Measurements from ENCODE around the gene FAM180A. TPM values are rescaled to one million over a fixed set of nuclear protein-coding genes. Genes with fewer than 3 reads are reported as not detected.
A peak's percentile ranks its signal among the peaks of the same experiment; 100 is the strongest.

FAM180A gene
- total and polyA plus RNA-seq, 2 of the 8 experiments (the other 6 are each of a cell fraction or from before 2014, with no cell fraction given): not detected

GRCh38 chr7:135744938-135745702 lies 3.5 kb downstream of the FAM180A start:
- no peaks in the 10 kb centered on the region for H3K27me3 ChIP-seq (replicated peaks in 1 of 4; ENCODE audit: control insufficient read depth in 3 of 4, extremely low read depth in 1 of 4, insufficient read depth in 3 of 4, low read length in 3 of 4)
- H3K4me1 ChIP-seq (replicated peaks in 1 of 4; ENCODE audit: control insufficient read depth in 3 of 4, insufficient read depth in 4 of 4, low read length in 3 of 4): no peaks in the 10 kb centered on the region; a peak in 1 of 7 replicates
- H4K91ac ChIP-seq (replicated peaks; ENCODE audit: insufficient read length, low read length): no peak overlapping the region
- FAIRE-seq (no peak), DNase-seq (ENCODE audit: low read depth in 1 of 2, low spot score in 2 of 2) (no peak)
- POLR2A ChIA-PET (ENCODE audit: partially characterized antibody): interaction anchor here (0.6 to 1.3 kb wide), 2 partner anchors 83 to 1361 kb away, joined by 3 to 4 read pairs; partner anchors contain the start of gene STMP1
- no peak overlapping the region for H3K27ac ChIP-seq (ENCODE audit: low read depth, low read length)
- H2BK5ac ChIP-seq (ENCODE audit: low read depth, low read length): no peak overlapping the region
- no peak overlapping the region for H3K23ac ChIP-seq (ENCODE audit: insufficient read length)
- H2BK20ac ChIP-seq (ENCODE audit: low read length): no peak overlapping the region
- no peaks in the 10 kb centered on the region for H3K36me3 ChIP-seq (ENCODE audit: control insufficient read depth in 2 of 4, insufficient read depth in 4 of 4, low read length in 3 of 4)
- no peak overlapping the region for H2AK5ac ChIP-seq (ENCODE audit: low read depth, low read length)
- no peak overlapping the region for H3K56ac ChIP-seq (replicated peaks; ENCODE audit: insufficient read length, low read depth, low read length)
- no peak overlapping the region for H3K4ac ChIP-seq (replicated peaks; ENCODE audit: insufficient read length, low read depth, low read length)
- peak overlapping the region; percentile 96; the same call in 1 of the 2 replicates for H2BK15ac ChIP-seq (ENCODE audit: low read length)
- no peak overlapping the region for H2AFZ ChIP-seq (ENCODE audit: low read length)
- H3K79me1 ChIP-seq (ENCODE audit: low read depth, low read length): no peaks in the 10 kb centered on the region
- H2BK12ac ChIP-seq (ENCODE audit: low read depth, low read length): no peak overlapping the region
- no peak overlapping the region for H3K4me3 ChIP-seq (ENCODE audit: extremely low read depth in 1 of 4, insufficient read depth in 2 of 4, low read depth in 3 of 4, low read length in 4 of 4)
- H4K5ac ChIP-seq (ENCODE audit: insufficient read length, low read depth, low read length): no peak overlapping the region
- no peak overlapping the region for H2BK120ac ChIP-seq (replicated peaks; ENCODE audit: low read depth, low read length)
- no peaks in the 10 kb centered on the region for H3K79me2 ChIP-seq (ENCODE audit: control insufficient read depth in 1 of 2, insufficient read depth in 2 of 2, low read length in 2 of 2)
- H4K8ac ChIP-seq (ENCODE audit: extremely low read depth, insufficient read depth, low read length): no peak overlapping the region
- no peaks in the 10 kb centered on the region for H4K20me1 ChIP-seq (replicated peaks in 1 of 2; ENCODE audit: control insufficient read depth in 1 of 2, insufficient read depth in 2 of 2, low read length in 2 of 2)
- WGBS, 2 experiments (ENCODE audit: extremely low coverage in 1 of 2, insufficient coverage in 1 of 2, insufficient read length in 1 of 2, insufficient replicate concordance in 2 of 2, low coverage in 1 of 2, low lambda C conversion rate in 2 of 2, missing lambda C conversion rate in 1 of 2): 92% methylated on average over 8 of the region's 8 CpGs; no CpG with 5 or more reads in 1 of the 2 experiments
- H3K18ac ChIP-seq (ENCODE audit: extremely low read depth, low read length): peak overlapping the region; percentile 20; the same call in 1 of the 2 replicates
- CTCF ChIA-PET (ENCODE audit: partially characterized antibody): interaction anchor here (0.6 to 2.0 kb wide), 7 partner anchors 34 to 1878 kb away, joined by 3 to 11 read pairs (median 3); no protein-coding TSS in a partner anchor
- no peaks in the 10 kb centered on the region for H3K23me2 ChIP-seq (ENCODE audit: low read depth, low read length)
- H3K9me3 ChIP-seq (ENCODE audit: insufficient read depth in 2 of 2, low read depth in 1 of 2, low read length in 1 of 2): no peaks in the 10 kb centered on the region
- no peak overlapping the region for H3K9ac ChIP-seq (replicated peaks in 1 of 4; ENCODE audit: extremely low read depth in 1 of 4, low read depth in 3 of 4, low read length in 3 of 4)
- no peak overlapping the region for H3K14ac ChIP-seq (ENCODE audit: insufficient read length)
- no peak overlapping the region for H3K4me2 ChIP-seq (ENCODE audit: insufficient read depth in 1 of 2, low read depth in 2 of 2, low read length in 2 of 2)
- TF ChIP-seq CBX5 (IDR thresholded peaks at IDR 0.05; ENCODE audit: low read depth, low read length): no peak
- TF ChIP-seq SIN3A (conservative IDR thresholded peaks at IDR 0.05 in 1 of 2, IDR thresholded peaks at IDR 0.05 in 1 of 2; ENCODE audit: low read depth in 1 of 2, low read length in 2 of 2): no peak
- TF ChIP-seq FOSL1 (IDR thresholded peaks at IDR 0.05; ENCODE audit: insufficient read depth, low read depth, low read length): no peak
- no peak for TF ChIP-seq YY1 (IDR thresholded peaks at IDR 0.05; ENCODE audit: low read depth, low read length)
- no peak for TF ChIP-seq ASH2L (IDR thresholded peaks at IDR 0.05; ENCODE audit: low read length)
- no peak for TF ChIP-seq POU5F1 (IDR thresholded peaks at IDR 0.05; ENCODE audit: low read depth, low read length)
- TF ChIP-seq, protein P1, sequence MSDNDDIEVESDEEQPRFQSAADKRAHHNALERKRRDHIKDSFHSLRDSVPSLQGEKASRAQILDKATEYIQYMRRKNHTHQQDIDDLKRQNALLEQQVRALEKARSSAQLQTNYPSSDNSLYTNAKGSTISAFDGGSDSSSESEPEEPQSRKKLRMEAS (IDR thresholded peaks at IDR 0.05): no peak
- TF ChIP-seq RXRA (IDR thresholded peaks at IDR 0.05; ENCODE audit: insufficient read depth, low read depth, low read length): no peak
- TF ChIP-seq CREB1 (IDR thresholded peaks at IDR 0.05): no peak
- no peak for TF ChIP-seq RNF2 (IDR thresholded peaks at IDR 0.05; ENCODE audit: borderline replicate concordance, low read depth, low read length, missing control alignments, poor library complexity, severe bottlenecking)
- no peak for TF ChIP-seq SIX5 (IDR thresholded peaks at IDR 0.05; ENCODE audit: low read depth, low read length)
- TF ChIP-seq ZNF274 (IDR thresholded peaks at IDR 0.05; ENCODE audit: borderline replicate concordance, extremely low read depth, low read length): no peak
